IMR-90 (cell line): Measurements from ENCODE around the gene RPS15. TPM values are rescaled to one million over a fixed set of nuclear protein-coding genes. Genes with fewer than 3 reads are reported as not detected.

ENCODE experiments used
- ATAC-seq: fragments of 200-7000 bp; cut with Tn5 transposase; 2 replicates; pipeline ENCODE4 v1.9.1; 2020; ENCODE audit warnings: low read depth, mild to moderate bottlenecking, moderate library complexity
- BruUV-seq: library from RNA; stranded (reverse); fragments of 400-500 nt; replicated peaks from 2 replicates; lab custom pipeline; 2021; lab: Mats Ljungman, UMichigan
- CTCF ChIA-PET: fragments of 300-600 bp; formaldehyde crosslinking; extraction: SDS; loops from one replicate; lab custom pipeline; 2021; ENCODE audit warnings: antibody characterized with exemption; lab: Yijun Ruan, JAX
- POLR2A ChIA-PET: fragments of 300-600 bp; sonication (Branson Sonifier 250); formaldehyde crosslinking; loops from one replicate; lab custom pipeline; 2022; ENCODE audit warnings: antibody characterized with exemption; ENCODE audit not compliant: unreplicated experiment; lab: Charles Lee
- DNase-seq: peaks from one replicate; pipeline ENCODE4 v3.0.0; 2013
- H2AFZ ChIP-seq: replicated peaks from 2 replicates; pipeline ENCODE3; 2013; ENCODE audit warnings: low read length, mild to moderate bottlenecking; ENCODE audit not compliant: poor library complexity
- H2AK5ac ChIP-seq: 2 replicates; pipeline ENCODE4 v1.6.1; 2013; ENCODE audit warnings: low read depth, low read length, inconsistent platforms
- H2AK9ac ChIP-seq: replicated peaks from 2 replicates; pipeline ENCODE3; 2013; ENCODE audit warnings: mild to moderate bottlenecking, low read depth, low read length, moderate library complexity; ENCODE audit not compliant: poor library complexity
- H2BK120ac ChIP-seq: 2 replicates; pipeline ENCODE4 v1.6.1; 2013; ENCODE audit warnings: low read depth, low read length, inconsistent platforms
- H2BK15ac ChIP-seq: 3 replicates; pipeline ENCODE4 v1.6.1; 2013; ENCODE audit warnings: low read depth, low read length, inconsistent platforms
- H2BK20ac ChIP-seq: 2 replicates; pipeline ENCODE4 v1.6.1; 2013; ENCODE audit warnings: low read depth, mild to moderate bottlenecking, inconsistent platforms, low read length, moderate library complexity
- H2BK5ac ChIP-seq: 2 replicates; pipeline ENCODE4 v1.6.1; 2013; ENCODE audit warnings: mild to moderate bottlenecking, low read depth, low read length, inconsistent platforms; ENCODE audit not compliant: poor library complexity, severe bottlenecking
- H3K14ac ChIP-seq: replicated peaks from 2 replicates; pipeline ENCODE4 v1.6.1; 2013; ENCODE audit warnings: low read depth, low read length, inconsistent platforms
- H3K18ac ChIP-seq: 2 replicates; pipeline ENCODE4 v1.6.1; 2013; ENCODE audit warnings: low read depth, low read length, control low read depth
- H3K23ac ChIP-seq: 2 replicates; pipeline ENCODE4 v1.6.1; 2013; ENCODE audit warnings: low read depth, low read length, inconsistent platforms
- H3K27ac ChIP-seq: 2 replicates; pipeline ENCODE4 v1.5.1; 2013; ENCODE audit warnings: mild to moderate bottlenecking, control low read depth, low read length; ENCODE audit not compliant: insufficient read depth
- H3K27me3 ChIP-seq: 2 replicates; pipeline ENCODE4 v1.6.1; 2013; ENCODE audit warnings: low read length; ENCODE audit not compliant: control insufficient read depth, insufficient read depth
- H3K36me3 ChIP-seq: 2 replicates; pipeline ENCODE4 v1.6.1; 2013; ENCODE audit warnings: low read length, mixed read lengths; ENCODE audit not compliant: control insufficient read depth, insufficient read depth
- H3K4ac ChIP-seq: 2 replicates; pipeline ENCODE4 v1.6.1; 2013; ENCODE audit warnings: low read depth, low read length, inconsistent platforms
- H3K4me1 ChIP-seq: 2 replicates; pipeline ENCODE4 v1.6.1; 2013; ENCODE audit warnings: low read length, mixed read lengths; ENCODE audit not compliant: control insufficient read depth, insufficient read depth
- H3K4me2 ChIP-seq: 2 replicates; pipeline ENCODE4 v1.6.1; 2013; ENCODE audit warnings: low read depth, mild to moderate bottlenecking, control low read depth, low read length, moderate library complexity
- H3K4me3 ChIP-seq: 2 replicates; pipeline ENCODE4 v1.5.1; 2013; ENCODE audit warnings: low read depth, mild to moderate bottlenecking, control low read depth, low read length, moderate library complexity; ENCODE audit not compliant: insufficient read depth
- H3K56ac ChIP-seq: 2 replicates; pipeline ENCODE4 v1.6.1; 2013; ENCODE audit warnings: low read length, inconsistent platforms; ENCODE audit not compliant: insufficient read depth; ENCODE audit errors: extremely low read depth
- H3K79me1 ChIP-seq, 2 experiments: 2 replicates each; pipeline ENCODE4 v1.6.1; 2013; ENCODE audit warnings: low read length in 2 of 2, inconsistent platforms in 1 of 2, low read depth in 1 of 2
- H3K9ac ChIP-seq: 2 replicates; pipeline ENCODE4 v1.6.1; 2013; ENCODE audit warnings: low read depth, low read length, control low read depth
- H3K9me1 ChIP-seq: 2 replicates; pipeline ENCODE4 v1.6.1; 2013; ENCODE audit warnings: low read length, inconsistent platforms; ENCODE audit not compliant: insufficient read depth
- H3K9me3 ChIP-seq: 2 replicates; pipeline ENCODE4 v1.6.1; 2013; ENCODE audit warnings: low read length; ENCODE audit not compliant: control insufficient read depth, insufficient read depth
- H4K20me1 ChIP-seq: 2 replicates; pipeline ENCODE4 v1.6.1; 2013; ENCODE audit warnings: low read length, inconsistent platforms; ENCODE audit not compliant: insufficient read depth
- H4K5ac ChIP-seq: 2 replicates; pipeline ENCODE4 v1.6.1; 2013; ENCODE audit warnings: mild to moderate bottlenecking, low read depth, low read length, control low read depth
- H4K8ac ChIP-seq, 2 experiments: 2 replicates each; pipeline ENCODE4 v1.6.1; 2013; ENCODE audit warnings: low read depth in 2 of 2, low read length in 2 of 2, control low read depth in 1 of 2, inconsistent platforms in 1 of 2
- H4K91ac ChIP-seq: 2 replicates; pipeline ENCODE4 v1.6.1; 2013; ENCODE audit warnings: low read depth, low read length, inconsistent platforms; ENCODE audit not compliant: insufficient read depth
- NFE2L2 ChIP-seq: fragments of 150-350 bp; IDR thresholded peaks from 2 replicates; pipeline ENCODE4 v1.6.1; 2016; ENCODE audit warnings: low read depth, mild to moderate bottlenecking, low read length
- WGBS, 2 experiments: methylation state at CpG; one replicate each; pipeline versions ENCODE4 v1.1.5 to v1.1.7; 2013; ENCODE audit warnings: missing lambda C conversion rate in 2 of 2; ENCODE audit not compliant: insufficient read length in 1 of 2; ENCODE audit errors: extremely low coverage in 2 of 2; 5-methylcytosine and 5-hydroxymethylcytosine counted together
- dilution Hi-C: fragments of 300-500 bp; cut with HindIII; formaldehyde crosslinking; loops from one replicate; pipeline ENCODE4 v1.14.3; 2018; ENCODE audit warnings: low sequenced_read_pairs; ENCODE audit not compliant: unreplicated experiment
- in situ Hi-C: fragments of 300-500 bp; cut with MboI; formaldehyde crosslinking; loops from 3 replicates; pipeline ENCODE4 v1.14.3; 2019; ENCODE audit warnings: low sequenced_read_pairs, inconsistent platforms, mixed read lengths
- intact Hi-C: fragments of 100-400 bp; cut with micrococcal nuclease; formaldehyde crosslinking; loops from 2 replicates; pipeline ENCODE4 v1.10.0; 2022
- polyA plus RNA-seq, 3 experiments: library from polyadenylated mRNA; depleted of rRNA; stranded (reverse); fragments of >200 nt; gene quantifications; 2 replicates each; pipeline ENCODE4 v1.2.3, GENCODE V29; 2012; ENCODE audit warnings: low replicate concordance in 1 of 3
- total RNA-seq: library from RNA; depleted of rRNA; stranded (reverse); fragments of >200 nt; gene quantifications from 2 replicates; pipeline ENCODE4 v1.2.3, GENCODE V29; 2012

RPS15 gene
- total and polyA plus RNA-seq, 2 of the 4 experiments (the other 2 are of a cell fraction) = 1,179 to 1,855 TPM

- in situ Hi-C loops = no loop called here
- no peak overlapping the region for H3K18ac ChIP-seq
- no peaks in the 10 kb centered on the region for H3K9me3 ChIP-seq
- no peak overlapping the region for H2AK9ac ChIP-seq
- H3K56ac ChIP-seq = no peak overlapping the region
- no peak overlapping the region for H3K23ac ChIP-seq
- peaks cover 2% of the 10 kb centered on the region; the same call in 1 of the 2 replicates for H3K27me3 ChIP-seq
- no peak overlapping the region for H2BK5ac ChIP-seq
- no peak overlapping the region for H2BK15ac ChIP-seq
- H3K9me1 ChIP-seq = no peaks in the 10 kb centered on the region; the same call in 1 of the 2 replicates
- peaks cover 11% of the 10 kb centered on the region for H3K4me1 ChIP-seq
- ChIA-PET POLR2A (no interaction called here), CTCF (no interaction called here)
- H4K5ac ChIP-seq = no peak overlapping the region
- H3K79me1 ChIP-seq = peaks cover 15 to 35% of the 10 kb centered on the region in 2 experiments; a peak in 3 of 4 replicates
- no peak for TF ChIP-seq NFE2L2
- 100% methylated on average over 1 of the region's 9 CpGs; no CpG with 5 or more reads in 1 of the 2 experiments for WGBS, 2 experiments
- dilution Hi-C loops = no loop called here
- no peak overlapping the region for H3K27ac ChIP-seq
- H3K4me3 ChIP-seq = no peak overlapping the region
- no peak overlapping the region for H2AK5ac ChIP-seq
- ATAC-seq (no peak), DNase-seq (no peak)
- H3K14ac ChIP-seq = no peak overlapping the region
- BruUV-seq = no TSS peak
- no peak overlapping the region for H2BK20ac ChIP-seq
- no peak overlapping the region for H2BK120ac ChIP-seq
- intact Hi-C loops = no loop called here
- H3K4ac ChIP-seq = no peak overlapping the region
- H2AFZ ChIP-seq = peak overlapping the region; percentile 33
- H3K36me3 ChIP-seq = peaks cover 31% of the 10 kb centered on the region
- H3K9ac ChIP-seq = no peak overlapping the region
- H4K8ac ChIP-seq = no peak overlapping the region
- H4K91ac ChIP-seq = no peak overlapping the region
- peaks cover 59% of the 10 kb centered on the region for H4K20me1 ChIP-seq
- no peak overlapping the region for H3K4me2 ChIP-seq
Measured at GRCh38 chr19:1441022-1441426, 2.8 kb downstream of the RPS15 start.
